Testis (tissue), 2 donors: Measurements from ENCODE around the gene ARFRP1.

ENCODE experiments used
- CTCF ChIP-seq, 3 experiments: fragments of 450-650 bp in 2 of 3; fragments of 200-600 bp in 1 of 3; sonication (generic) in 1 of 3; IDR thresholded peaks; one replicate each; pipeline ENCODE4 v1.5.1; 2016 to 2019; ENCODE audit warnings: antibody characterized with exemption in 3 of 3, mild to moderate bottlenecking in 2 of 3, moderate library complexity in 1 of 3
- POLR2A ChIP-seq: fragments of 450-650 bp; IDR thresholded peaks from one replicate; pipeline ENCODE4 v1.6.1; 2017; ENCODE audit warnings: antibody characterized with exemption, mild to moderate bottlenecking, moderate library complexity

GRCh38 chr20:63745424-63745805 lies 37.6 kb upstream of the ARFRP1 start:
- TF ChIP-seq CTCF (IDR thresholded peaks at IDR 0.05), result no peak
- TF ChIP-seq POLR2A, result no peak
